ENCODE measurements around the gene SLCO4A1. TPM values are rescaled to one million over a fixed set of nuclear protein-coding genes. Genes with fewer than 3 reads are reported as not detected.

Gene SLCO4A1
- polyA plus RNA-seq, 1 donor (not counting 4 experiments of a cell fraction or from before 2014, with no cell fraction given) = 1.8 TPM

DNA sequence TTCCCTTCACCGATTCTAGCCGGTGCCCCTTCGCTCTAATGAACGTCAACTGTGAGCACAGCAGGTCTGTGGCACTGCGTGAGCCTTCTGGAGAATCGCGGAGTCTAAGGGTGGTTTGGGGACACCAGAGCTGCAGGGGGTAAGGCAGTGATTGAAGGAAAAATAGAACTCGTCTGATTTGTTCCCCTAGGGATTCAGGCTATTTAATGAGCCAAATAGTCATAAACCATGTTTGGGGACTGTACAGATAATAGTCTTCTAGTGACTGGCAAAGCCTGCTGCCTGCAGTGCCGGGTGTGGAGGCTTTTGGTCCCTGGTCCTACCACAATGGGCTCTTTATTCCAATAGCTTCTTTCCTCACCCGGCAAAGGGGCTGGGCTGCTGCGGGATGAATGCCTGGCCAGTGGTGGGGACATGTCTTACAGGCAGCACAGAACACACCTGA lies 55.2 kb downstream of the SLCO4A1 start:
- Histone ChIP-seq H2AFZ (ENCODE audit: control insufficient read depth, low read length) (no peak overlapping the region), H3K9ac (ENCODE audit: control insufficient read depth, extremely low read depth, insufficient read depth, low read length) (no peak overlapping the region), H4K20me1 (ENCODE audit: control insufficient read depth, extremely low read depth, insufficient read depth, low read length) (no peaks in the 10 kb centered on the region), H3K36me3 (ENCODE audit: control insufficient read depth in 2 of 2, extremely low read depth in 1 of 2, insufficient read depth in 2 of 2, low read length in 2 of 2) (no peaks in the 10 kb centered on the region), H3K27ac (ENCODE audit: control insufficient read depth, insufficient read depth, low read length) (no peak overlapping the region), H3K9me3 (ENCODE audit: control insufficient read depth, low read depth, low read length) (no peaks in the 10 kb centered on the region), H3K9me1 (ENCODE audit: control insufficient read depth, extremely low read depth, insufficient read depth, low read length) (no peaks in the 10 kb centered on the region), H3K27me3 (ENCODE audit: control insufficient read depth, extremely low read depth, insufficient read depth, low read length) (peaks cover 73% of the 10 kb centered on the region), H3K4me2 (ENCODE audit: control insufficient read depth, extremely low read depth, insufficient read depth, low read depth, low read length) (no peak overlapping the region), H3K79me2 (ENCODE audit: control insufficient read depth, insufficient read depth, low read length) (no peaks in the 10 kb centered on the region), H3K4me3 (ENCODE audit: control insufficient read depth in 2 of 3, extremely low read depth in 1 of 3, insufficient read depth in 2 of 3, low read depth in 1 of 3, low read length in 3 of 3) (no peak overlapping the region), H3K4me1 (ENCODE audit: control insufficient read depth, extremely low read depth, insufficient read depth, low read length) (no peaks in the 10 kb centered on the region)
- no peak for DNase-seq (ENCODE audit: low read depth, low spot score)
- dilution Hi-C loops (cut with MboI; ENCODE audit: extremely low pct_ligation_motif_present, low sequenced_read_pairs) = no loop called here
- FAIRE-seq = no peak
- no peak for TF ChIP-seq EZH2 (IDR thresholded peaks at IDR 0.05; ENCODE audit: low read length)
- TF ChIP-seq, protein P1, sequence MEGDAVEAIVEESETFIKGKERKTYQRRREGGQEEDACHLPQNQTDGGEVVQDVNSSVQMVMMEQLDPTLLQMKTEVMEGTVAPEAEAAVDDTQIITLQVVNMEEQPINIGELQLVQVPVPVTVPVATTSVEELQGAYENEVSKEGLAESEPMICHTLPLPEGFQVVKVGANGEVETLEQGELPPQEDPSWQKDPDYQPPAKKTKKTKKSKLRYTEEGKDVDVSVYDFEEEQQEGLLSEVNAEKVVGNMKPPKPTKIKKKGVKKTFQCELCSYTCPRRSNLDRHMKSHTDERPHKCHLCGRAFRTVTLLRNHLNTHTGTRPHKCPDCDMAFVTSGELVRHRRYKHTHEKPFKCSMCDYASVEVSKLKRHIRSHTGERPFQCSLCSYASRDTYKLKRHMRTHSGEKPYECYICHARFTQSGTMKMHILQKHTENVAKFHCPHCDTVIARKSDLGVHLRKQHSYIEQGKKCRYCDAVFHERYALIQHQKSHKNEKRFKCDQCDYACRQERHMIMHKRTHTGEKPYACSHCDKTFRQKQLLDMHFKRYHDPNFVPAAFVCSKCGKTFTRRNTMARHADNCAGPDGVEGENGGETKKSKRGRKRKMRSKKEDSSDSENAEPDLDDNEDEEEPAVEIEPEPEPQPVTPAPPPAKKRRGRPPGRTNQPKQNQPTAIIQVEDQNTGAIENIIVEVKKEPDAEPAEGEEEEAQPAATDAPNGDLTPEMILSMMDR (optimal IDR thresholded peaks at IDR 0.05 in 1 of 3, IDR thresholded peaks at IDR 0.05 in 1 of 3, conservative IDR thresholded peaks at IDR 0.05 in 1 of 3; ENCODE audit: extremely low read depth in 1 of 3, insufficient read depth in 2 of 3, low read length in 3 of 3) = no peak

DNA sequence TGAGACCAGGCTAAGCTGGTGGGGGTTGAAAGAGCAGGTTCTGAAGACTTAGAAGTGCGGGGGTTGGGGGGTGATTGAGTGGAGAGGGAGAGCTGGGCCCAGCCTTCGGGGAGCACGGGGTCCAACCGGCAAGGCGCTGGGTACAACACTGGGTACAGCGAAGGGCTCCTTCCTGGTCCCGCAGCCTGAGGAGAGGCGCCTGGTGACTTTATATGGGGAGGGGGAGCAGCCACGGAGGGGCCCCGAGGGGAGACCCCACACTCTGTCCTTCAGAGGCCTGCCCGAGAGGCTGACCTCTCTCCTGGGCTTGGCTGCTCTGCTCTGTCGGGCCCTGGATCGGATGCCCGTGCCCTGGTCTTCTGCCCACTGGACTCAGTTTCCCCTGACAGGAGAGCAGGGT lies 55.9 kb downstream of the SLCO4A1 start:
- TF ChIP-seq, protein P1 (optimal IDR thresholded peaks at IDR 0.05 in 1 of 3, IDR thresholded peaks at IDR 0.05 in 1 of 3, conservative IDR thresholded peaks at IDR 0.05 in 1 of 3; ENCODE audit: extremely low read depth in 1 of 3, insufficient read depth in 2 of 3, low read length in 3 of 3) = no peak
- Histone ChIP-seq H3K36me3 (ENCODE audit: control insufficient read depth in 2 of 2, extremely low read depth in 1 of 2, insufficient read depth in 2 of 2, low read length in 2 of 2) (no peaks in the 10 kb centered on the region), H3K4me3 (ENCODE audit: control insufficient read depth in 2 of 3, extremely low read depth in 1 of 3, insufficient read depth in 2 of 3, low read depth in 1 of 3, low read length in 3 of 3) (no peak overlapping the region), H4K20me1 (ENCODE audit: control insufficient read depth, extremely low read depth, insufficient read depth, low read length) (no peaks in the 10 kb centered on the region), H3K79me2 (ENCODE audit: control insufficient read depth, insufficient read depth, low read length) (no peaks in the 10 kb centered on the region), H3K4me2 (ENCODE audit: control insufficient read depth, extremely low read depth, insufficient read depth, low read depth, low read length) (no peak overlapping the region), H2AFZ (ENCODE audit: control insufficient read depth, low read length) (no peak overlapping the region), H3K9me3 (ENCODE audit: control insufficient read depth, low read depth, low read length) (no peaks in the 10 kb centered on the region), H3K27ac (ENCODE audit: control insufficient read depth, insufficient read depth, low read length) (no peak overlapping the region), H3K9me1 (ENCODE audit: control insufficient read depth, extremely low read depth, insufficient read depth, low read length) (no peaks in the 10 kb centered on the region), H3K9ac (ENCODE audit: control insufficient read depth, extremely low read depth, insufficient read depth, low read length) (no peak overlapping the region), H3K4me1 (ENCODE audit: control insufficient read depth, extremely low read depth, insufficient read depth, low read length) (peaks cover 7% of the 10 kb centered on the region), H3K27me3 (ENCODE audit: control insufficient read depth, extremely low read depth, insufficient read depth, low read length) (peaks cover 66% of the 10 kb centered on the region)
- no peak for FAIRE-seq
- no peak for DNase-seq (ENCODE audit: low read depth, low spot score)
- dilution Hi-C loops (cut with MboI; ENCODE audit: extremely low pct_ligation_motif_present, low sequenced_read_pairs) = no loop called here
